ENCODE data around the gene PPP1R26. TPM values are rescaled to one million over a fixed set of nuclear protein-coding genes. Genes with fewer than 3 reads are reported as not detected.

The PPP1R26 gene
- total and polyA plus RNA-seq, 9 of the 15 experiments (the other 6 are each of a cell fraction or from before 2014, with no cell fraction given), result 0.77 to 26.8 (median 9.3) TPM

DNA sequence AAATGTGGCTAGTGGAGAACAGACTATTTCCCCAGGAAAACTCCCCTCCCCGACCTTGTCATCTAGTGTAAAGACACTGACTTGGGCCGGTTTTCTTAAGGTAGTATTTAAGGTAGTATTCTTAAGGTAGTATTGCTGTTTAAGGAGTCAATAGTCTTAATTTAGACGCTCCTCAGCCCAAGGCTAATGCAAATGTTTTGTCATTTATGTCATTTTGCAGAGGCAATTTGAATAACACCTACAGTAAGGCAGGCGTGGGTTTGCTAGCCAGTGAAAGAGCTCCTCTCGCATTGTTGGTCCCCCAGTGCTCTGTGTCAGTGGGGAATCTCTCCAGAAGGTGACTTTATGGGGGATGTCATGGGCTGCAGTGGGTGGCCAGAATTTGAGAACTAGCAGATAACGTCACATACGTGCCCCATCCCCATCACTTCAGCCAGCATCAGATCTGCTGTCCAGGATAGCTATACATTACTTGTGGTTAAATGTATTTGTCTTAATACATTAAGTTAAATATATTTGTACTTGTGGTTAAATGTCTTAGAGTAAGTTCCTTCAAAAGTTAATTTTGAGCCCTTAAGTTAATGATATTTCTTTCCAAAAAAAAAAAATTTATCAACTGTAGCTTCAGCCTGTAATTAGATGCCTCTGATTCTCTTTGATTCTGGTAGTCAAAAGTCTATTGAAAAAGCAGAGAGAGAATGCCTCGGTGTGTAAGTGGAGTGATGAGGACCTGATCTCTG is 2.6 kb downstream of the PPP1R26 start:
- no peak overlapping the region for H3K9ac ChIP-seq (ENCODE audit: insufficient read depth in 1 of 2, low read depth in 2 of 2, low read length in 2 of 2)
- no peak for ATAC-seq
- H3K27ac ChIP-seq (ENCODE audit: extremely low read depth, low read depth, low read length), result no peak overlapping the region
- no peaks in the 10 kb centered on the region for H4K20me1 ChIP-seq (replicated peaks; ENCODE audit: control insufficient read depth, insufficient read depth, low read length)
- in situ Hi-C loops (cut with MboI) (no loop called here), intact Hi-C loops (cut with micrococcal nuclease) (no loop called here)
- no peaks in the 10 kb centered on the region for H3K27me3 ChIP-seq (ENCODE audit: control insufficient read depth in 2 of 2, insufficient read depth in 2 of 2, low read length in 2 of 2)
- H2AFZ ChIP-seq (ENCODE audit: low read depth, low read length), result no peak overlapping the region
- DNase-seq (ENCODE audit: extremely low read depth in 1 of 4, low spot score in 3 of 4), result no peak
- no peak overlapping the region for H3K4me2 ChIP-seq (ENCODE audit: insufficient read depth, low read length)
- H3K79me2 ChIP-seq (ENCODE audit: control insufficient read depth, insufficient read depth, low read length), result peaks cover 23% of the 10 kb centered on the region
- WGBS (ENCODE audit: insufficient coverage, low coverage, missing lambda C conversion rate), result 65% methylated on average over 7 of the region's 8 CpGs
- peaks cover 39% of the 10 kb centered on the region; the same call in 1 of the 3 replicates for H3K36me3 ChIP-seq (ENCODE audit: control insufficient read depth, insufficient read depth, low read length)
- TF ChIP-seq DLX4 (CRISPR knock-in tag; IDR thresholded peaks at IDR 0.05), result no peak
- TF ChIP-seq ZKSCAN3 (CRISPR knock-in tag; IDR thresholded peaks at IDR 0.05), result no peak
- TF ChIP-seq JUND (IDR thresholded peaks at IDR 0.05; ENCODE audit: borderline replicate concordance, low read depth, low read length), result no peak
- no peak for TF ChIP-seq JUND (tag; IDR thresholded peaks at IDR 0.05; ENCODE audit: borderline replicate concordance, low read depth, low read length)
- TF ChIP-seq BCOR (IDR thresholded peaks at IDR 0.05), result no peak
- TF ChIP-seq, protein P1, sequence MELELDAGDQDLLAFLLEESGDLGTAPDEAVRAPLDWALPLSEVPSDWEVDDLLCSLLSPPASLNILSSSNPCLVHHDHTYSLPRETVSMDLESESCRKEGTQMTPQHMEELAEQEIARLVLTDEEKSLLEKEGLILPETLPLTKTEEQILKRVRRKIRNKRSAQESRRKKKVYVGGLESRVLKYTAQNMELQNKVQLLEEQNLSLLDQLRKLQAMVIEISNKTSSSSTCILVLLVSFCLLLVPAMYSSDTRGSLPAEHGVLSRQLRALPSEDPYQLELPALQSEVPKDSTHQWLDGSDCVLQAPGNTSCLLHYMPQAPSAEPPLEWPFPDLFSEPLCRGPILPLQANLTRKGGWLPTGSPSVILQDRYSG (tag; conservative IDR thresholded peaks at IDR 0.05; ENCODE audit: low read depth), result no peak
- TF ChIP-seq DEAF1 (CRISPR knock-in tag; IDR thresholded peaks at IDR 0.05), result no peak
- TF ChIP-seq DPF2 (IDR thresholded peaks at IDR 0.05), result no peak
- no peak for TF ChIP-seq MAFK (IDR thresholded peaks at IDR 0.05; ENCODE audit: low read length)
- no peak for TF ChIP-seq HMBOX1 (IDR thresholded peaks at IDR 0.05)
- peak; percentile 51 for FAIRE-seq
- TSS peak; percentile 23 for BruUV-seq (replicated peaks)
- ChIA-PET POLR2A (interaction anchor here (1.0 to 2.8 kb wide), 4 partner anchors 8 to 34 kb away, joined by 3 to 13 read pairs (median 4); no protein-coding TSS in a partner anchor), CTCF (ENCODE audit: low intra/inter-chr PET ratio) (no interaction called here)
- no peaks in the 10 kb centered on the region for H3K9me3 ChIP-seq (replicated peaks; ENCODE audit: control insufficient read depth, insufficient read depth, low read depth, low read length)
- no peaks in the 10 kb centered on the region for H3K9me1 ChIP-seq (ENCODE audit: control insufficient read depth, insufficient read depth, low read length)
- peaks cover 3 to 36% of the 10 kb centered on the region in 2 experiments; a peak in 4 of 5 replicates for H3K4me1 ChIP-seq (replicated peaks in 1 of 2; ENCODE audit: control insufficient read depth in 2 of 2, insufficient read depth in 2 of 2, low read length in 2 of 2)
- H3K4me3 ChIP-seq, result no peak overlapping the region

Data from K562 (cell line).